ENCODE data around the gene PINK1. TPM values are rescaled to one million over a fixed set of nuclear protein-coding genes. Genes with fewer than 3 reads are reported as not detected.

Gene PINK1
- total RNA-seq, 1 experiment from 2014 or later: 22.3 TPM

- DNase-seq (ENCODE audit: low spot score): no peak
Measured at GRCh38 chr1:20680269-20680668, 47.0 kb downstream of the PINK1 start.

GRCh38 chr1:20681999-20682398 is 48.7 kb downstream of the PINK1 start:
- DNase-seq (ENCODE audit: low spot score): no peak

- DNase-seq (ENCODE audit: low spot score): no peak
Measured at GRCh38 chr1:20682571-20683236, 49.4 kb downstream of the PINK1 start.

GRCh38 chr1:20683614-20684013 is 50.4 kb downstream of the PINK1 start:
- no peak for DNase-seq (ENCODE audit: low spot score)

GRCh38 chr1:20684050-20684620 is 50.9 kb downstream of the PINK1 start:
- no peak for DNase-seq (ENCODE audit: low spot score)

GRCh38 chr1:20684651-20685050 is 51.4 kb downstream of the PINK1 start:
- no peak for DNase-seq (ENCODE audit: low spot score)

DNA sequence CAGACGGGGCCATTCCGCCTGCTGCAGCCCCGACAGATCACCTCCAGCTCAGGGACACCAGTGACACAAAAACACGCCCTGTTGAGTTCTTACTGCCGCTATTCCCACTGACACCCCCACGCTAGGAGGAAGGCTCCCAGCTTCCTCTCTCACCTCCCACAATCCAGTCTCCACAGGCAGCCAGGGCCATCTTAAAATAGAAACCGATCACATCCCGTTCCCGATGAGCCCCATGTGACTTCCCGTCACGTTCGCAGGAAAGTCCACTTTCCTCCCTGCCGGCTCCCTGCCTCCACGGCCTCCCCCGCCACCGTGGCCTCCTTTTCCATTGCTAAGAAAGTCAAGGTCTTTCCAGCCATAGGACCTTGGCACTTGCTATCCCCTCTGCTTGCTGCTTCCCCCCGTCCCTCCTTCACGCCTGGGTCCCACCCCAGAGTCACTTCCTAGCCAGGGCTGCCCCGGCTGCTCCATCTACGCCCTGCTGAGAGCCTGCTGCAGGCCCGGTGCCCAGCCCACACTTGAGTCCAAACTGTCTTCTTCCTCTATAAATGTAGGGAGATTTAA is 51.9 kb downstream of the PINK1 start:
- no peak for DNase-seq (ENCODE audit: low spot score)

DNA sequence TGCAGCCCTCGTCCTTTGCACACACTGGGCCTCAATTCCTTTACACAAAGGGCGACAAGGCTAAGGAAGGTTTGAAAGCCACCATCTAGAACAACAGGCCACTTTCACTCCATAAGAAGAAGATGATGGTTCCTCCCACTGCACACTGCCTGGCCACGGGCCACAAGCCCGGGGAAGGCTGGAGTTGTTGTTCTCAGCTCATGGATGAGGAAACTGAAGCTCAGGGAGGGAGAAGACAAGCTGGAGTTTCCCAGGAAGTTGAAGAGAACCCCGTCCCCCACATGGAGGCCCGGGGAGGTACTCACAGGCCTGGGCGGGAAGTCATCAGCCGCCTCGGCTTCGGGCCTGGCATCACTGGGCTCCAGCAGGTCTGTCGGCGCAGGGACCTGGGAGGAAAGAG is 52.5 kb downstream of the PINK1 start:
- no peak for DNase-seq (ENCODE audit: low spot score)

GRCh38 chr1:20686883-20687725 is 53.8 kb downstream of the PINK1 start:
- no peak for DNase-seq (ENCODE audit: low spot score)

DNA sequence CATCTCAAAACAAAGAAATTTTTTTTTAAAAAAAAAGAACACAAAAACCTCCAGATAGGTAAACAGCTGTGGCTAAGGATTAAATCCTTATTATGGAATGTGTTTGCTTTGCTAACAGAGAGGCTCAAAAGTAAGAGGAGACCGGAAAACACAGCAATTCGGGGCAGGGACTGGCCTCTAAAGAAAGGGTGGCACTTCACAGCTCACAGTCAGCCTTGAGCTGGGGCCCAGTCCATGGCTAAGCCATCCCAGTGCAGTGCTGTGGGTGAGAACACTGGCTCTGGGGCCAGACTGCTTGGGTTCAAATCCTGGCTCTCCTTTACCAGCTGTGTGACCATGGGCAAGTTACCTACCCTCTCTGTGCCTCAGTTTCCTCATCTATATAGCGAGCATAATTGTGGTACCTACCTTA is 56.4 kb downstream of the PINK1 start:
- DNase-seq (ENCODE audit: low spot score): no peak

DNA sequence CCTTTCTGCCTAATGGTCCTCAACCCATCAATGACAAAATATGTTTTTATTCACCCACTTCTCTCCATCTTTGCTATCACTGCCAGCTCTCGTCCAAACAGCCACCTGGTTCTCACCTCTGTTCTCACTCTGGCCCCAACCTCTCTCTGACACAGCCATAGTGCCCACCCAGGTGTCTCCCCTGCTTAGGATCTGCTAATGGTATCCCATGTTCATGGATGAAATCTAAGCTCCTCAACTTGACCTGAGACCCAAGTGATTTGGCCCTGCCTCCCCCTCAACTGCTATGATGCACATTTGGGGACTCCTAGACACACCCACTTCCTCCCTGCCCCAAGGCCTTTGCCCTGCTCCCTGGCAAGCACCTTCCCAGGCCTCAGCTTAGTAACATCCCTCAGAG is 58.6 kb downstream of the PINK1 start:
- no peak for DNase-seq (ENCODE audit: low spot score)

- no peak for DNase-seq (ENCODE audit: low spot score)
Measured at GRCh38 chr1:20693623-20694022, 60.4 kb downstream of the PINK1 start.

DNA sequence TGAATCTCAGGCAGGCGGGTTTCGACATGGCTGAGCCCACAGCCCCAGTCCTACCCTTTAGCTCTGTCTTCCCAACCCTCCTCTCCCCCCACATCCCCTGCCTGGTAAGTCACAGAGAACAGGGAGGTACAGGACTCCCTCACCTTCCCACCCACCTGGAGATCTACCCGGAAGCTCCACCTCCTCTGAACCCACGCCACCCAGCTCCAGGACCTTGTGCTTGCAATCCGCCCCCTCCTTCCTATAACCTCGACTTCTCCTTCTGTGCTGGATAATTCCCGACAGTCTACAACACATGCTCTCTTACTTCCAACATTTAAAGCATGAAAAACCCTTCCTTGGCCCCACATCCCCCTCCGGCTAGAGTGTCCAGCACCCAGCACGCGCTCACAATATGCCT is 62.3 kb downstream of the PINK1 start:
- no peak for DNase-seq (ENCODE audit: low spot score)

GRCh38 chr1:20696397-20697333 is 63.4 kb downstream of the PINK1 start:
- DNase-seq (ENCODE audit: low spot score): peak; percentile 68

- no peak for DNase-seq (ENCODE audit: low spot score)
Measured at GRCh38 chr1:20697563-20697962, 64.3 kb downstream of the PINK1 start.

DNA sequence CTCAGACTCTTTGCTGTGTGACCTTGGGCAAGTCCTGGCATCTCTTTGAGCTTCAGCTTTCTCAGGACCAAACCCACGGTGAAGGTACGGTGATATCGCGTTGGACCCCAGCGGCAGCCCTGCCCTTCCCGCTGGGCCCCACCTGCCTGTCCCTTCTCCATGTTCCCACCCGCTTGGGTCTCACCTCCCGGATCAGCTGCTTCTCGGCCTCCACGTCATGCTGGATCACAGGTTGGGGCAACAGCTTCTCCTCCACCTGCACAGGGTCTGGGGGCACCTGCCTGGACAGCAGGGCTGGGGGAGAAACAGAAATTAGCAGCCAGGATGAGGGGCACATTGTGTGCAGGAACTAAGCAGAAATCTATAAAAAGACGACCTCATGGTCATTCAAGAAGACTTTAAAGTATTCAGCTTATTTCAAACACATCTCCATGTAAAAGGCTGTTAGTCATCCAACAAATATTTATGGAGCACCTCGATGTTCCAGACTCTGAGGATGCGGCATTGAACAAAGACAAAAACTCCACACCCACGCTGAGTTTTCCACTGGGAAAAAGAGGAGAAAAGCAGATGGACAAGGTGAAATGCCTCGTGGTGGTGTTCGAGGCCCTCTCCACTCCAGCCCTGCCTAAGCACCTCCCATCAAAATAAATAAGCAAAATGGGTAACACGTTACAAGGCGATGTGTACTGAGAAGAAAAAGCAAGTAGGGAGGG is 65.1 kb downstream of the PINK1 start:
- DNase-seq (ENCODE audit: low spot score): no peak

DNA sequence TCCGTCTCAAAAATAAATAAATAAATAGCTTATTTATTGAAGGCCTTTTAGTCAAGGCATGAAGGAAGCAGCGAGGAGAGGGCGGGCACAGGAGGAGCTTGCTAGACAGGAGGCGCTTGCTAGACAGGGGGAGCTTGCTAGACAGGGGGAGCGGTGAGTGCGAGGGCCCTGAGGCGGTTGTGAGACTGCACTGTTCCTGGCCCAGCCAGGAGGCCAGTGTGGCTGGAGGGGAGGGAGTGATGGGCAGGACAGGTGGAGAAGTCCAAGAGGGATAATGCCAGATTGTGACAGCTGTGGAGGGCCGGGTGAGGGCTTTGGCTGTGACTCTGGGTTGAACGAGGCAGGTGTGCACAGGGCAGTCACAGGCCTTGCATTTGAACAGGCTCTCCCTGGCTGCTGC is 66.3 kb downstream of the PINK1 start:
- DNase-seq (ENCODE audit: low spot score): no peak

DNA sequence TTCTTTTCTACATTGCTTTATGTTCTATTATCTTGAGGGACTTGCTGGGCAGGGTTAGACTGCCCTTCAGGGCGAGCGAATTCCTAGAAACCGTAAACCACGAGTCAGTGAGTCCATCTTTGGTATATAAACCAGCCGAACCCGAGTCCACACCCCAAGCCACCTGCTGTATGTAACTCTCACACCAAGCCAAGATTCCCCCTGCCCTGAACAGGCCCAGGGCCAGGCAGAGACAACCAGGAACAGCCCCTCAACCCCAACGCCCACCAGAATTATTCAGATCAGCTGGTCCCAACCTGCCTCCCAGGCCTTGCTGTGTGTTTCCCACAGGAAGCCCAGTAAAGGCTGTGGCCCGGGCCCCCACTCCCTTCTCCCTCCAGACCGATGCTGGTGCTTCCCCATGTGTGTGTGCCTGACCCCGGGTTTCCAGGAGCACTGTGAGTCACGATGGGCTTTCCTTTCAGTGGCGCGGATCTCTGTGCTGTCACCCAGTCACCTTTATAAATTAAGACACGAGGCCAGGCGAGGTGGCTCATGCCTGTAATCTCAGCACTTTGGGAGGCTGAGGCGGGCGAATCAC is 67.5 kb downstream of the PINK1 start:
- no peak for DNase-seq (ENCODE audit: low spot score)
